ENCODE data around the gene LIPG. TPM values are rescaled to one million over a fixed set of nuclear protein-coding genes. Genes with fewer than 3 reads are reported as not detected.
A peak's percentile ranks its signal among the peaks of the same experiment; 100 is the strongest.
"Not testable (repeated sequence)": the region's sequence is repeated elsewhere in the genome, so short reads cannot be mapped to it uniquely, and the experiment has no call there.

Gene LIPG
- total RNA-seq = not detected

DNA sequence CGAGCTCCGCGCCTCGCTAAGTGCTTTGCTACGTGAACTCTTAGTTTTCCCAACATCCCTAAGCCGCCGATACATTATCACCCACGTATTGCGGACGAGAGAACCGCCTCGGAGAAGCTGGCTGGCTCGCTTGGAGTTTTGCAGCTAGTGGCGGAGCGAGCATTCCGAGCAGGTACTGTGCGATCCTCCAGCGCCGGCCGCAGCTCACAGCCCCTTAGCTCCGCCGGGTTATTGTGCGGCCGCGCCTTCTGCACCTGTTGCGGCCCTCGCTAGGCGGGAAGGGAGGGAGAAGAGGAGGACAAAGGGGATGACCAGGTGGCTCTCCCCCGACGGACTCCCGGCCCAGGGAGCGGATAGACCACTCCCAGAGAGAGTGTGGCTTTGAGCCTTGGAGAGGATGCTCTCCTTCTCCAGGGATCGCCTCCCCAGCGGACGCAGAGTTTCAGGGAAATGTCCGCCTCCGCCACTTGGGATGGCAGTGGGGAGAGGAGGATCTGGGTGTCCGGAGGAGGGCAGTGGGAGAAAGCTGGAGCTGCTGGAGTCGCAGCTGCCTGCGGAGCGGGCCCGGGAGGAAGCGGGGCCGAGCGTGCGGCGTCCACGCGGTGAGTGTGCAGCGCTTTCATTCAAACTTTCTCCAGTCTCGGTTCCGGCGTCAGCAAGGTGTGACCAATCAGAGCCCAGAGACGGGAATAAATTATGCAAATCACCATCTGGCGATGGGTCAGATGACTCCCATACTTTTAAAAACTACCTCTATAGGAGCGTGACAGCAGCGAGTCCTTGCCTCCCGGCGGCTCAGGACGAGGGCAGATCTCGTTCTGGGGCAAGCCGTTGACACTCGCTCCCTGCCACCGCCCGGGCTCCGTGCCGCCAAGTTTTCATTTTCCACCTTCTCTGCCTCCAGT is at the start of gene LIPG:
Gene LIPG, plus strand, starts transcription at position 769 of the 905 bp plus-strand sequence. CDS start 252 bp downstream, outside the sequence.
- no peak within 1 kb of the TSS for H3K27ac Mint-ChIP-seq
- H3K27me3 Mint-ChIP-seq = peaks cover 53% of the 10 kb centered on the region
- H3K9me3 Mint-ChIP-seq = no peaks in the 10 kb centered on the region
- peaks cover 5% of the 10 kb centered on the region for H3K36me3 Mint-ChIP-seq (ENCODE audit: low read depth)
- peak within 1 kb of the TSS; percentile 73 for H3K4me3 Mint-ChIP-seq
- peak; percentile 82 for ATAC-seq (replicated peaks)
- no peaks in the 10 kb centered on the region for H3K4me1 Mint-ChIP-seq

GRCh38 chr18:49512876-49513275 is 49.0 kb upstream of the LIPG start:
- H3K27me3 Mint-ChIP-seq, H3K4me1 Mint-ChIP-seq, H3K4me3 Mint-ChIP-seq: not testable (repeated sequence)

GRCh38 chr18:49514577-49514976 is 47.3 kb upstream of the LIPG start:
- no peaks in the 10 kb centered on the region for H3K36me3 Mint-ChIP-seq (ENCODE audit: low read depth)
- H3K27ac Mint-ChIP-seq = no peak overlapping the region
- H3K4me1 Mint-ChIP-seq = no peaks in the 10 kb centered on the region
- H3K4me3 Mint-ChIP-seq = no peak overlapping the region
- no peak for ATAC-seq (replicated peaks)
- H3K9me3 Mint-ChIP-seq = no peaks in the 10 kb centered on the region
- peaks cover 4% of the 10 kb centered on the region for H3K27me3 Mint-ChIP-seq

More at GRCh38 chr18:49512876-49513275, 49.0 kb upstream of the LIPG start:
- not testable (repeated sequence) for H3K9me3 Mint-ChIP-seq; H3K27ac Mint-ChIP-seq; ATAC-seq (replicated peaks); H3K36me3 Mint-ChIP-seq (ENCODE audit: low read depth)

- not testable (repeated sequence) for H3K27ac Mint-ChIP-seq; H3K4me1 Mint-ChIP-seq; ATAC-seq (replicated peaks); H3K36me3 Mint-ChIP-seq (ENCODE audit: low read depth); H3K9me3 Mint-ChIP-seq; H3K4me3 Mint-ChIP-seq; H3K27me3 Mint-ChIP-seq
Measured at GRCh38 chr18:49515003-49515402, 46.9 kb upstream of the LIPG start.

DNA sequence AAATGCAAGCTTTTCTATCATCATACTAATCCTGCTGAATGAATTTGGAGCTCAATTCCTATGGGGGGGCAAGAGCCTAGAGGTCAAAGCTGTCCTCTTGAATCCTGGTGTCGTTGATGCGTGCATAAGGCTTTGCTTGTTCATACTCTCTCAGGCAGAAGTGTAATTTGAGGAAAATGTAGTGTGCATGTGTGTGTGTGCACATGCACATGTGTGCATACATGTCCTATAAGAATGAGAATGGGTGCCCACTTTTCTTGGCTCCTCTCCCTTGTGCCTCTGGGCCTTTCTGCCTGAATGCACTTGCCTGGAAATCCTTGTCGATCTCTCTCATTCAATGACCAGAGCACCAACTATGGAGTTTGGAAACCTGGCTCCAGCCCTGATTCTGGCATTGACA is 46.3 kb upstream of the LIPG start:
- Mint-ChIP-seq H3K4me3 (no peak overlapping the region), H3K4me1 (no peaks in the 10 kb centered on the region), H3K9me3 (no peaks in the 10 kb centered on the region), H3K27ac (no peak overlapping the region), H3K27me3 (peaks cover 4% of the 10 kb centered on the region), H3K36me3 (ENCODE audit: low read depth) (no peaks in the 10 kb centered on the region)
- ATAC-seq (replicated peaks) = no peak

- H3K4me3 Mint-ChIP-seq = no peak overlapping the region
- H3K4me1 Mint-ChIP-seq = no peaks in the 10 kb centered on the region
- ATAC-seq (replicated peaks) = no peak
- no peaks in the 10 kb centered on the region for H3K36me3 Mint-ChIP-seq (ENCODE audit: low read depth)
- H3K27ac Mint-ChIP-seq = no peak overlapping the region
- peaks cover 4% of the 10 kb centered on the region for H3K27me3 Mint-ChIP-seq
- no peaks in the 10 kb centered on the region for H3K9me3 Mint-ChIP-seq
Measured at GRCh38 chr18:49517483-49517882, 44.4 kb upstream of the LIPG start.

- Mint-ChIP-seq H3K9me3 (no peaks in the 10 kb centered on the region), H3K4me1 (no peaks in the 10 kb centered on the region), H3K36me3 (ENCODE audit: low read depth) (no peaks in the 10 kb centered on the region), H3K27me3 (peaks cover 4% of the 10 kb centered on the region), H3K4me3 (no peak overlapping the region), H3K27ac (no peak overlapping the region)
- ATAC-seq (replicated peaks) = no peak
Measured at GRCh38 chr18:49519101-49519971, 42.5 kb upstream of the LIPG start.

- no peak for ATAC-seq (replicated peaks)
- Mint-ChIP-seq H3K9me3 (no peaks in the 10 kb centered on the region), H3K4me3 (no peak overlapping the region), H3K4me1 (no peaks in the 10 kb centered on the region), H3K27ac (no peak overlapping the region), H3K36me3 (ENCODE audit: low read depth) (no peaks in the 10 kb centered on the region), H3K27me3 (peaks cover 4% of the 10 kb centered on the region)
Measured at GRCh38 chr18:49520661-49521145, 41.2 kb upstream of the LIPG start.

GRCh38 chr18:49521216-49521835 is 40.5 kb upstream of the LIPG start:
- H3K9me3 Mint-ChIP-seq = no peaks in the 10 kb centered on the region
- no peaks in the 10 kb centered on the region for H3K4me1 Mint-ChIP-seq
- H3K36me3 Mint-ChIP-seq (ENCODE audit: low read depth) = no peaks in the 10 kb centered on the region
- peaks cover 4% of the 10 kb centered on the region for H3K27me3 Mint-ChIP-seq
- no peak overlapping the region for H3K27ac Mint-ChIP-seq
- H3K4me3 Mint-ChIP-seq = no peak overlapping the region
- ATAC-seq (replicated peaks) = no peak

DNA sequence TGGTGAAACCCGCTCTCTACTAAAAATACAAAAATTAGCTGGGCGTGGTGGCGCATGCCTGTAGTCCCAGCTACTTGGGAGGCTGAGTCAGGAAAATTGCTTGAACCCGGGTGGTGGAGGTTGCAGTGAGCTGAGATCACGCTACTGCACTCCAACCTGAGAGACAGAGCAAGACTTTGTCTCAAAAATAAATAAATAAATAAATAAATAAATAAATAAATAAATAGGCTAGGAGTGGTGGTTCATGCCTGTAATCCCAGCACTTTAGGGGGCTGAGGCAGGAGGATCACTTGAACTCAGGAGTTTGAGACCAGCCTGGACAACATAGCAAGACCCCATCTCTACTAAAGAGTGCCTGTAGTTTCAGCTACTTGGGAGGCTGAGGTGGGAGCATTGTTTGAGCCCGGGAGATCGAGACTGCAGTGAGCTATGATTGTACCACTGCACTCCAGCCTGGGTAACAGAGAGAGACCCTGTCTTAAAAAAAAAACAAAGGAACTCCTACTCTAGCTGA is 38.2 kb upstream of the LIPG start:
- H3K36me3 Mint-ChIP-seq (ENCODE audit: low read depth); H3K4me1 Mint-ChIP-seq; ATAC-seq (replicated peaks); H3K9me3 Mint-ChIP-seq; H3K4me3 Mint-ChIP-seq; H3K27ac Mint-ChIP-seq: not testable (repeated sequence)
- H3K27me3 Mint-ChIP-seq = peaks cover 10% of the 10 kb centered on the region

DNA sequence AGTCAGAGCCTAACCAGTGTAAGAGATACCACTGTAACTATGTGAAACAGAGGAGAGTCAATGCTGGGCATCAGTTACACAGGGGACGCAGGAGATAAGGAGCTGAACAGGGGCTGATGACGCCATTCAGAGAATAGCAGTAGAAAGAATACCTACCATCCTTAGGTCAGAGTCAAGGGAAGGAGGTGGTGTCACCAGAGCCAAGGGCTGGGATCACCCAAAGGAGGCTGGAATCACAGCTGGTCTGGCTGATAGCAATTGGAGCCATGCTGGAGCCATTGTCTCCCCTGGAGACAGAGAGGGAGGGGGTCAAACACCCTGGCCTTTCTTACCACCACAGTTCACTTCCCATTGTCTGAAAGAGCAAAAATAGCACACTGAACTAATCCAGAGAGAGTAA is 37.5 kb upstream of the LIPG start:
- no peak for ATAC-seq (replicated peaks)

GRCh38 chr18:49524951-49525350 is 36.9 kb upstream of the LIPG start:
- Mint-ChIP-seq H3K36me3 (ENCODE audit: low read depth) (no peaks in the 10 kb centered on the region), H3K4me3 (no peak overlapping the region), H3K4me1 (no peaks in the 10 kb centered on the region), H3K27ac (no peak overlapping the region), H3K27me3 (peaks cover 12% of the 10 kb centered on the region), H3K9me3 (no peaks in the 10 kb centered on the region)
- no peak for ATAC-seq (replicated peaks)

More for the DNA sequence above, 37.5 kb upstream of the LIPG start:
- H3K4me3 Mint-ChIP-seq = no peak overlapping the region
- H3K9me3 Mint-ChIP-seq = no peaks in the 10 kb centered on the region
- H3K36me3 Mint-ChIP-seq (ENCODE audit: low read depth) = no peaks in the 10 kb centered on the region
- H3K27me3 Mint-ChIP-seq = peaks cover 7% of the 10 kb centered on the region
- H3K4me1 Mint-ChIP-seq = no peaks in the 10 kb centered on the region
- H3K27ac Mint-ChIP-seq = no peak overlapping the region

DNA sequence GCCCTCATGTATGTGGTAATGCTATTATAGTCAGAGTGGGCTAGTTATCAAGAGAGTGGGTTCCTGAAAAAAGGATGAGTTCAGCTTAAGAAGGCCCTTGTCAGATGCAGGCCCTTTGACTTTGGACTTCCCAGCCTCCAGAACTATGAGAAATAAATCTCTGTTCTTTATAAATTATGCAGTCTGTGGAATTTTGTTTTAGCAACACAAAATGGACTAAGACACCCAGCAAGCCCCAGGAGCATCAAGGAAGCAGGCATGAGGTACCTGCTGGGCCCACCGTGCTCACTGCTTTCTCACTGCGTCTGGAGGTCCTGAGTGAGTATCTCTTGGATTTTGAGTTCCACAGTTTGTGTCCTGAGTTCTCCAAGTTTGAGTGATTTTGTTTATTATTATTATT is 35.9 kb upstream of the LIPG start:
- Mint-ChIP-seq H3K36me3 (ENCODE audit: low read depth) (no peaks in the 10 kb centered on the region), H3K9me3 (no peaks in the 10 kb centered on the region), H3K4me3 (no peak overlapping the region), H3K27ac (no peak overlapping the region), H3K4me1 (no peaks in the 10 kb centered on the region), H3K27me3 (peaks cover 19% of the 10 kb centered on the region)
- no peak for ATAC-seq (replicated peaks)

- no peaks in the 10 kb centered on the region for H3K9me3 Mint-ChIP-seq
- no peak overlapping the region for H3K27ac Mint-ChIP-seq
- no peaks in the 10 kb centered on the region for H3K4me1 Mint-ChIP-seq
- H3K4me3 Mint-ChIP-seq = no peak overlapping the region
- ATAC-seq (replicated peaks) = no peak
- peaks cover 21% of the 10 kb centered on the region for H3K27me3 Mint-ChIP-seq
- no peaks in the 10 kb centered on the region for H3K36me3 Mint-ChIP-seq (ENCODE audit: low read depth)
Measured at GRCh38 chr18:49527631-49528327, 34.1 kb upstream of the LIPG start.

All from activated T-helper 17 cell treated with anti-CD3 and anti-CD28 coated beads, Interleukin-2, amount 50 U/mL, for 72 hours (primary cell).